HL-60 (cell line): ENCODE measurements around the gene CCDC154.

ENCODE experiments used
- DNase-seq, 2 experiments: peaks; one replicate each; pipeline ENCODE4 v3.0.0-alpha.2; 2010 to 2020; ENCODE audit warnings: low read depth in 1 of 2, low spot score in 1 of 2
- H3K27ac ChIP-seq: fragments of 250-450 bp; sonication (Bioruptor Pico); replicated peaks from 2 replicates; pipeline ENCODE4 v1.5.1; 2020; ENCODE audit warnings: mild to moderate bottlenecking, moderate library complexity
- H3K27me3 ChIP-seq: fragments of 250-450 bp; sonication (Bioruptor Pico); 2 replicates; pipeline ENCODE4 v1.5.1; 2021; ENCODE audit warnings: mild to moderate bottlenecking, moderate library complexity; ENCODE audit not compliant: insufficient read depth, poor library complexity, severe bottlenecking
- H3K4me3 ChIP-seq: replicated peaks from 2 replicates; pipeline ENCODE4 v1.5.1; 2011; ENCODE audit warnings: mild to moderate bottlenecking, control low read depth, low read length; ENCODE audit not compliant: insufficient read depth
- GABPA ChIP-seq: IDR thresholded peaks from 2 replicates; pipeline ENCODE4 v1.6.1; 2012; ENCODE audit warnings: low read depth
- POLR2AphosphoS5 ChIP-seq: IDR thresholded peaks from 2 replicates; pipeline ENCODE4 v1.6.1; 2012; ENCODE audit warnings: low read depth
- SPI1 ChIP-seq: IDR thresholded peaks from 2 replicates; pipeline ENCODE4 v1.6.1; 2012; ENCODE audit warnings: low read depth, mild to moderate bottlenecking, borderline replicate concordance
- TF ChIP-seq, protein P1 (sequence below): IDR thresholded peaks from one replicate; pipeline ENCODE4 v1.5.1; 2011; ENCODE audit warnings: low read length, control low read depth, inconsistent platforms; ENCODE audit not compliant: insufficient read depth
- TF ChIP-seq, protein P2 (sequence below): IDR thresholded peaks from 2 replicates; pipeline ENCODE4 v1.6.1; 2012; ENCODE audit warnings: low read depth; ENCODE audit not compliant: insufficient replicate concordance

Gene CCDC154

DNA sequence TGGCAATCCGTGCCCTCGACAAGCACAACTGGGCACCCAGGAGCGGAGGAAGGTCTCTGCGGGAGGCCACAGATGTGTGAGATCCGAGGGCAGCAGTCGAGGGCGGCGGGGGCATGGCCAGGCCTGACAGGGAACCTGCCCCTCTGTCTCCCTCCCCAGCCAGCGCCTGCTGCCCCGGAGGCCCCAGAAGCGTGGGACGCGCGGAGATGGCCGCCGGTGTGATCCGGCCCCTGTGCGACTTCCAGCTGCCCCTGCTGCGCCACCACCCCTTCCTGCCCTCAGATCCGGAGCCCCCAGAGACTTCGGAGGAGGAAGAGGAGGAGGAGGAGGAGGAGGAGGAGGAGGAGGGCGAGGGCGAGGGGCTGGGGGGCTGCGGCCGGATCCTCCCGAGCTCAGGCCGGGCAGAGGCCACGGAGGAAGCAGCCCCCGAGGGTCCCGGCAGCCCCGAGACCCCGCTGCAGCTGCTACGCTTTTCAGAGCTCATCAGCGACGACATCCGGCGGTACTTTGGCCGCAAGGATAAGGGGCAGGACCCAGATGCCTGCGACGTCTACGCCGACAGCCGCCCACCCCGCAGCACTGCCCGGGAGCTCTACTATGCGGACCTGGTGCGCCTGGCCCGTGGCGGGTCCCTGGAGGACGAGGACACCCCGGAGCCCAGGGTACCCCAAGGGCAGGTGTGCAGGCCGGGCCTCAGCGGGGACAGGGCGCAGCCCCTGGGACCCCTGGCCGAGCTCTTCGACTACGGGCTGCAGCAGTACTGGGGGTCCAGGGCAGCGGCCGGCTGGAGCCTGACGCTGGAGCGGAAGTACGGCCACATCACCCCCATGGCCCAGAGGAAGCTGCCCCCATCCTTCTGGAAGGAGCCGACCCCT lies 11.7 kb downstream of the CCDC154 start:
- Histone ChIP-seq H3K27ac (no peak overlapping the region), H3K4me3 (no peak overlapping the region), H3K27me3 (peaks cover 3% of the 10 kb centered on the region)
- TF ChIP-seq POLR2AphosphoS5 (no peak), GABPA (no peak), SPI1 (no peak)
- TF ChIP-seq, protein P1, sequence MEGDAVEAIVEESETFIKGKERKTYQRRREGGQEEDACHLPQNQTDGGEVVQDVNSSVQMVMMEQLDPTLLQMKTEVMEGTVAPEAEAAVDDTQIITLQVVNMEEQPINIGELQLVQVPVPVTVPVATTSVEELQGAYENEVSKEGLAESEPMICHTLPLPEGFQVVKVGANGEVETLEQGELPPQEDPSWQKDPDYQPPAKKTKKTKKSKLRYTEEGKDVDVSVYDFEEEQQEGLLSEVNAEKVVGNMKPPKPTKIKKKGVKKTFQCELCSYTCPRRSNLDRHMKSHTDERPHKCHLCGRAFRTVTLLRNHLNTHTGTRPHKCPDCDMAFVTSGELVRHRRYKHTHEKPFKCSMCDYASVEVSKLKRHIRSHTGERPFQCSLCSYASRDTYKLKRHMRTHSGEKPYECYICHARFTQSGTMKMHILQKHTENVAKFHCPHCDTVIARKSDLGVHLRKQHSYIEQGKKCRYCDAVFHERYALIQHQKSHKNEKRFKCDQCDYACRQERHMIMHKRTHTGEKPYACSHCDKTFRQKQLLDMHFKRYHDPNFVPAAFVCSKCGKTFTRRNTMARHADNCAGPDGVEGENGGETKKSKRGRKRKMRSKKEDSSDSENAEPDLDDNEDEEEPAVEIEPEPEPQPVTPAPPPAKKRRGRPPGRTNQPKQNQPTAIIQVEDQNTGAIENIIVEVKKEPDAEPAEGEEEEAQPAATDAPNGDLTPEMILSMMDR: no peak
- TF ChIP-seq, protein P2, sequence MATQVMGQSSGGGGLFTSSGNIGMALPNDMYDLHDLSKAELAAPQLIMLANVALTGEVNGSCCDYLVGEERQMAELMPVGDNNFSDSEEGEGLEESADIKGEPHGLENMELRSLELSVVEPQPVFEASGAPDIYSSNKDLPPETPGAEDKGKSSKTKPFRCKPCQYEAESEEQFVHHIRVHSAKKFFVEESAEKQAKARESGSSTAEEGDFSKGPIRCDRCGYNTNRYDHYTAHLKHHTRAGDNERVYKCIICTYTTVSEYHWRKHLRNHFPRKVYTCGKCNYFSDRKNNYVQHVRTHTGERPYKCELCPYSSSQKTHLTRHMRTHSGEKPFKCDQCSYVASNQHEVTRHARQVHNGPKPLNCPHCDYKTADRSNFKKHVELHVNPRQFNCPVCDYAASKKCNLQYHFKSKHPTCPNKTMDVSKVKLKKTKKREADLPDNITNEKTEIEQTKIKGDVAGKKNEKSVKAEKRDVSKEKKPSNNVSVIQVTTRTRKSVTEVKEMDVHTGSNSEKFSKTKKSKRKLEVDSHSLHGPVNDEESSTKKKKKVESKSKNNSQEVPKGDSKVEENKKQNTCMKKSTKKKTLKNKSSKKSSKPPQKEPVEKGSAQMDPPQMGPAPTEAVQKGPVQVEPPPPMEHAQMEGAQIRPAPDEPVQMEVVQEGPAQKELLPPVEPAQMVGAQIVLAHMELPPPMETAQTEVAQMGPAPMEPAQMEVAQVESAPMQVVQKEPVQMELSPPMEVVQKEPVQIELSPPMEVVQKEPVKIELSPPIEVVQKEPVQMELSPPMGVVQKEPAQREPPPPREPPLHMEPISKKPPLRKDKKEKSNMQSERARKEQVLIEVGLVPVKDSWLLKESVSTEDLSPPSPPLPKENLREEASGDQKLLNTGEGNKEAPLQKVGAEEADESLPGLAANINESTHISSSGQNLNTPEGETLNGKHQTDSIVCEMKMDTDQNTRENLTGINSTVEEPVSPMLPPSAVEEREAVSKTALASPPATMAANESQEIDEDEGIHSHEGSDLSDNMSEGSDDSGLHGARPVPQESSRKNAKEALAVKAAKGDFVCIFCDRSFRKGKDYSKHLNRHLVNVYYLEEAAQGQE: no peak
- DNase-seq: no peak

DNA sequence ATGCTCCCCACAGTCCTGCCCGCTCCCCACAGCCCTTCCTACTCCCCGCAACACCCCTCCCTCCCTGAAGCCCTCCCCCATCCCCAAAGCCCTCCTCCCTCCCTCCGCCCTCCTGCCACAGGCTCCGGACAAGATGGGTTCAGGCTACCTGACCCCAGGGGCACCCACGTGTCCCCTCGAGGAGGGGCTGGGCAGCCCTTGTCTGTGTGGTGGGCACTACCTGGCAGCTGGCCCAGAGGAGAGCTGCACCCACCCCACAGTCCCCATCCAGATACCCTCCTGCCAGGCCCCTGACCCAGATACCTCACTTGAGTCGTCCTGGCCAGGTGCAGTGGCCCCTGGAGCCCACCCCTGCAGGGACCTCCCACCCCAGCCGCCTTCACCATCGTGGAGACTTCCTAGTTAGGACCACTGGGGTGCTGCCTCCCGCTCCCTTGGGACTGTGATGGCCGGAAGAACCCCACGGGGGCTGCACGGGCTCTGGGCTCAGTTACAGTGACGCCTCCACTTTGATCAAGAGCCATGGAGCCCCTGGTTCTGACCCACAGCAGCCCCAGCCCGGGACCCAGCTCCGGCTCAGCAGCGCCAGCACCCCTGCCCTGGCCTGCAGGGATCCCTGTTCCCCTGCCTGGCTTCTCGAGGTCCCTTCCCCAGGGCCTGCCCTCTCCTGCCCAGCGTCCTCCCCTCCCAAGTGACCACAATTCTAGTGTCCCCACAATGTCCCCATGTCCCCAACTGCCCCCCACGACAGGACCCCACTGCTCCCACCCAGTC lies 12.7 kb downstream of the CCDC154 start:
- no peak overlapping the region for H3K27ac ChIP-seq
- no peak for TF ChIP-seq POLR2AphosphoS5
- TF ChIP-seq SPI1: no peak
- TF ChIP-seq GABPA: no peak
- TF ChIP-seq, protein P2: no peak
- TF ChIP-seq, protein P1: no peak
- H3K27me3 ChIP-seq: peaks cover 3% of the 10 kb centered on the region
- no peak overlapping the region for H3K4me3 ChIP-seq
- DNase-seq: no peak

DNA sequence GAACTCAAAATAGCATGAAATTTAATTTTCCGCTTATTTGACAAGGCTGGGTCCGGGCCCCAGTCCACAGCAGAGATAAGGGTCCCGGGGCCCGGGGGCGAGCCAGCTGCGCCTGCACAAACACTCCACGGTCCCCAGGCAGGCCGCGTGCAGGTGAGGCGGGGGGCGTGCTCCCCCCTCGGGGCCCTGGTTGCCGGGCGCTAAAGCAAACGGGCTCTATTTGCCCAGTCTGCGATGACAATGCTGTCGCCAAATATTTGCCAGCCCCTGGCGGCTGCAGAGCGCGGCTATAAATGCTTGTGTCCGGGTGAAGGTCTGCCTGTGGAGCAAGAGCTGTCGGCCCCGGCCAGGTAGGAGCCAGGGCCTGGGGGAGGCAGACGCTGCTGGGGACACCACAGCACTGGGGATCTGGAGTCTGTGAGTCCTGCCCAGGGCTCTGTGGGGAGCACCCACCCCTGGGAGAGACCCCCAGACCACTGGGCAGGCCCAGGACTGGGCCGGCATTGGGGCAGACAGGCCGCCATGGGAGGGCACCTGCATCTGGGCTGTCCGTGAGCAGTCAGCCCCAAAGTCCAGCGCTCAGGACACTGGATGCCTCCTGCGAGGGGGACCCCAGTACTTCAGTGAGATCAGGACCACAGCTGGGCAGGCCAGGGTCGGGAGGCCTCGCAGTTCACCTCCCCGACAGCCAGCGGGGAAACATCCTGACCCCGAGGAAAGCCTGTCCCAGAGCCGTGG lies 13.4 kb downstream of the CCDC154 start, which contains the start of gene PERCC1:
Gene PERCC1, plus strand, starts transcription at position 320 of the 738 bp plus-strand sequence. CDS start 1,516 bp downstream, outside the sequence.
- TF ChIP-seq, protein P2: no peak
- TF ChIP-seq, protein P1: no peak
- no peak for TF ChIP-seq SPI1
- no peak for TF ChIP-seq GABPA
- no peak for TF ChIP-seq POLR2AphosphoS5
- peaks cover 3% of the 10 kb centered on the region for H3K27me3 ChIP-seq
- H3K4me3 ChIP-seq: no peak within 1 kb of the TSS
- DNase-seq: no peak
- no peak within 1 kb of the TSS for H3K27ac ChIP-seq
